ENCODE data around the gene KIAA1549.
"Not testable (repeated sequence)": the region's sequence is repeated elsewhere in the genome, so short reads cannot be mapped to it uniquely, and the experiment has no call there.

The KIAA1549 gene

GRCh38 chr7:138982204-138982623 is 1.0 kb upstream of the KIAA1549 start:
- H3K4me3 ChIP-seq (ENCODE audit: low read depth, low read length) = peak overlapping the region; percentile 69

GRCh38 chr7:138980563-138981291 is 462 bp downstream of the KIAA1549 start:
- no peak for TF ChIP-seq CTCF (conservative IDR thresholded peaks at IDR 0.05; ENCODE audit: low read depth, low read length)
- H3K4me3 ChIP-seq (ENCODE audit: low read depth, low read length) = peak overlapping the region; percentile 69
- no peak for DNase-seq (ENCODE audit: low read depth)

More at GRCh38 chr7:138982204-138982623, 1.0 kb upstream of the KIAA1549 start:
- no peak for TF ChIP-seq CTCF (conservative IDR thresholded peaks at IDR 0.05; ENCODE audit: low read depth, low read length)
- no peak for DNase-seq (ENCODE audit: low read depth)

- TF ChIP-seq CTCF (conservative IDR thresholded peaks at IDR 0.05; ENCODE audit: low read depth, low read length) = no peak
- H3K4me3 ChIP-seq (ENCODE audit: low read depth, low read length) = peak overlapping the region; percentile 69
- peak; percentile 16 for DNase-seq (ENCODE audit: low read depth)
Measured at GRCh38 chr7:138979988-138980562, 1.1 kb downstream of the KIAA1549 start.

- peak; percentile 52 for DNase-seq (ENCODE audit: low read depth)
- peak; percentile 38 for TF ChIP-seq CTCF (conservative IDR thresholded peaks at IDR 0.05; ENCODE audit: low read depth, low read length)
- no peak overlapping the region for H3K4me3 ChIP-seq (ENCODE audit: low read depth, low read length)
Measured at GRCh38 chr7:138979226-138979979, 1.8 kb downstream of the KIAA1549 start.

- no peak for TF ChIP-seq CTCF (conservative IDR thresholded peaks at IDR 0.05; ENCODE audit: low read depth, low read length)
- DNase-seq (ENCODE audit: low read depth) = no peak
- H3K4me3 ChIP-seq (ENCODE audit: low read depth, low read length) = no peak overlapping the region
Measured at GRCh38 chr7:138978541-138979184, 2.5 kb downstream of the KIAA1549 start.

- H3K4me3 ChIP-seq (ENCODE audit: low read depth, low read length); DNase-seq (ENCODE audit: low read depth): not testable (repeated sequence)
Measured at GRCh38 chr7:138976161-138976560, 5.0 kb downstream of the KIAA1549 start.

Data from choroid plexus epithelial cell (primary cell).